ENCODE data around the gene CEACAM16.

Gene CEACAM16

GRCh38 chr19:44703336-44704078 lies 4.6 kb downstream of the CEACAM16 start:
- TF ChIP-seq POLR2AphosphoS5 (IDR thresholded peaks at IDR 0.05; ENCODE audit: low read depth, low read length) (no peak), SIN3A (IDR thresholded peaks at IDR 0.05; ENCODE audit: borderline replicate concordance, insufficient read depth, low read length) (no peak), TAF1 (IDR thresholded peaks at IDR 0.05; ENCODE audit: borderline replicate concordance, insufficient read depth, low read length) (no peak), REST (IDR thresholded peaks at IDR 0.05; ENCODE audit: insufficient read depth in 1 of 2, low read depth in 2 of 2, low read length in 2 of 2) (no peak), FOXP2 (optimal IDR thresholded peaks at IDR 0.05; ENCODE audit: borderline replicate concordance, extremely low read depth, extremely low read length, insufficient read depth) (no peak)

GRCh38 chr19:44704982-44705381 lies 6.0 kb downstream of the CEACAM16 start:
- TF ChIP-seq SIN3A (IDR thresholded peaks at IDR 0.05; ENCODE audit: borderline replicate concordance, insufficient read depth, low read length): no peak
- no peak for TF ChIP-seq REST (IDR thresholded peaks at IDR 0.05; ENCODE audit: insufficient read depth in 1 of 2, low read depth in 2 of 2, low read length in 2 of 2)
- no peak for TF ChIP-seq TAF1 (IDR thresholded peaks at IDR 0.05; ENCODE audit: borderline replicate concordance, insufficient read depth, low read length)
- TF ChIP-seq POLR2AphosphoS5 (IDR thresholded peaks at IDR 0.05; ENCODE audit: low read depth, low read length): no peak
- no peak for TF ChIP-seq FOXP2 (optimal IDR thresholded peaks at IDR 0.05; ENCODE audit: borderline replicate concordance, extremely low read depth, extremely low read length, insufficient read depth)

GRCh38 chr19:44705502-44706010 lies 6.6 kb downstream of the CEACAM16 start:
- no peak for TF ChIP-seq FOXP2 (optimal IDR thresholded peaks at IDR 0.05; ENCODE audit: borderline replicate concordance, extremely low read depth, extremely low read length, insufficient read depth)
- no peak for TF ChIP-seq TAF1 (IDR thresholded peaks at IDR 0.05; ENCODE audit: borderline replicate concordance, insufficient read depth, low read length)

- no peak for TF ChIP-seq FOXP2 (optimal IDR thresholded peaks at IDR 0.05; ENCODE audit: borderline replicate concordance, extremely low read depth, extremely low read length, insufficient read depth)
- TF ChIP-seq REST (IDR thresholded peaks at IDR 0.05; ENCODE audit: insufficient read depth in 1 of 2, low read depth in 2 of 2, low read length in 2 of 2): no peak
- TF ChIP-seq POLR2AphosphoS5 (IDR thresholded peaks at IDR 0.05; ENCODE audit: low read depth, low read length): no peak
- no peak for TF ChIP-seq TAF1 (IDR thresholded peaks at IDR 0.05; ENCODE audit: borderline replicate concordance, insufficient read depth, low read length)
- TF ChIP-seq SIN3A (IDR thresholded peaks at IDR 0.05; ENCODE audit: borderline replicate concordance, insufficient read depth, low read length): no peak
Measured at GRCh38 chr19:44706506-44707236, 7.7 kb downstream of the CEACAM16 start.

GRCh38 chr19:44707794-44708193 lies 8.8 kb downstream of the CEACAM16 start:
- TF ChIP-seq TAF1 (IDR thresholded peaks at IDR 0.05; ENCODE audit: borderline replicate concordance, insufficient read depth, low read length) (no peak), SIN3A (IDR thresholded peaks at IDR 0.05; ENCODE audit: borderline replicate concordance, insufficient read depth, low read length) (no peak)

- TF ChIP-seq FOXP2 (optimal IDR thresholded peaks at IDR 0.05; ENCODE audit: borderline replicate concordance, extremely low read depth, extremely low read length, insufficient read depth): no peak
- TF ChIP-seq TAF1 (IDR thresholded peaks at IDR 0.05; ENCODE audit: borderline replicate concordance, insufficient read depth, low read length): no peak
- no peak for TF ChIP-seq REST (IDR thresholded peaks at IDR 0.05; ENCODE audit: insufficient read depth in 1 of 2, low read depth in 2 of 2, low read length in 2 of 2)
- no peak for TF ChIP-seq SIN3A (IDR thresholded peaks at IDR 0.05; ENCODE audit: borderline replicate concordance, insufficient read depth, low read length)
- TF ChIP-seq POLR2AphosphoS5 (IDR thresholded peaks at IDR 0.05; ENCODE audit: low read depth, low read length): no peak
Measured at GRCh38 chr19:44708940-44709339, 10.0 kb downstream of the CEACAM16 start.

Data from PFSK-1 (cell line).